ENCODE results near the gene TMEM132C.

- TF ChIP-seq CTCF (conservative IDR thresholded peaks at IDR 0.05) (no peak), ZFX (IDR thresholded peaks at IDR 0.05) (no peak)
These were observed 320.9 kb downstream of the TMEM132C start for GRCh38 chr12:128587918-128588317.

All from C4-2B (cell line).